ENCODE measurements around the gene PARD3B. TPM values are rescaled to one million over a fixed set of nuclear protein-coding genes. Genes with fewer than 3 reads are reported as not detected.

PARD3B gene
- polyA plus RNA-seq, 3 donors = 2.0 to 13.6 (median 5.0) TPM

GRCh38 chr2:205073433-205074020 is 528.3 kb downstream of the PARD3B start:
- 71 to 94% (median 72%) methylated on average over 2 of the region's 2 CpGs for WGBS, 3 donors
- H3K27ac ChIP-seq (ENCODE audit: low read depth, low read length) = no peak overlapping the region

DNA sequence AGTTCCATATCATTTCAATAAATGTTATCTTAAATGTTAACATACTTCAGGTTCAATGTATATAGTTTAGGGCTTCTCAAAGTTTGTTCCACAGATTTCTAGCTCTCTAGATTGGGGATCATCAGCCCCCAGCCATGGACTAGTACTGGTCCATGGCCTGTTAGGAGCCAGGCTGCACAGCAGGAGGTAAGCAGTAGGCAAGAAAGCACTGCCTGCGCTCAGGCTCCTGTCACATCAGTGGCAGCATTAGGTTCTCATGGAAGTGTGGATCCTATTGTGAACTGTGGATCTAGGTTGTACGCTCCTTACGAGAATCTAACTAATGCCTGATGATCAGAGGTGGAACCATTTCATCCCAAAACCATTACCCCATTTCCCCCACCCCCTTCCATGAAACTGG is 531.1 kb downstream of the PARD3B start:
- WGBS, 3 donors = 95 to 100% (median 100%) methylated on average over 3 of the region's 3 CpGs

DNA sequence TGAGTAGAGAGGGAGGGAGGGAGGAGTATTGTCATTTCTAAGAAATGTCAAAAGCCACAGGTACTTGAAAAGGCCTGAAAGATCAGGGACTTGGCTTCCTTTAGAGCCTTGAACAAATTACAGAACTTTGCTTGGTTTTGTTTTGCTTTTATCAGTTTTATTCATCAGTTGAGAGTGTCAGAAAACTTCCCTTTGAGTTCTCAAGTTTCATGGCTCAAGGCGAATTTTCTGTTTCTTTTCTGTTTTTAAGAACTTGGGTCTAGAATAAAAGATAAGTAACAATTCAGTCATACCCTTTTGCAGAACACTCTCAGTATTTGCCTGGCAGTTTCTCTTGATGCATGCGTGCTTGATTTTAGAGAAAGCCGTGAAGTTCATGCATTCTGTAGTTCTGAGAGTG is 531.9 kb downstream of the PARD3B start:
- WGBS, 3 donors = 52 to 85% (median 56%) methylated on average over 3 of the region's 3 CpGs
- H3K27ac ChIP-seq (ENCODE audit: low read depth, low read length) = no peak overlapping the region

More for the DNA sequence above, 531.1 kb downstream of the PARD3B start:
- no peak overlapping the region for H3K27ac ChIP-seq (ENCODE audit: low read depth, low read length)

GRCh38 chr2:205078762-205079161 is 533.5 kb downstream of the PARD3B start:
- H3K27ac ChIP-seq (ENCODE audit: low read depth, low read length) = no peak overlapping the region
- WGBS, 3 donors = 95 to 98% (median 97%) methylated on average over 6 of the region's 6 CpGs

DNA sequence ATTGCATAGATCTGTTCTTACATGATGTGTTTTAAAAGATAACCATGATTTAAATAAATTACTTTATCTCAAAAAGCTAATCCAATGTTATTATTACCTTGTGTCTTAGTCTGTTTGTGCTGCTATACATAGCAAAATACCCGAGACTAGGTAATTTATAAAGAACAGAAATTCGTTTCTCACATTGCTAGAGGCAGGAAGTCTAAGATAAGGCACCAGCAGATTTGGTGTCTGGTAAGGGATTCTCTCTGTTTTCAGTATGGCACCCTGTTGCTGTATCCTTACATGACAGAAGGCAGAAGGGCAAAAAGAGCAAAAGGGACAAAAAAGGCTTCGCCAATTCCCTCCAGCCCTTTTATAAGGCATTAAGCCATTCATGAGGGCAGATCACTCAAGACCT is 533.9 kb downstream of the PARD3B start:
- H3K27ac ChIP-seq (ENCODE audit: low read depth, low read length) = no peak overlapping the region
- 89 to 91% (median 90%) methylated on average over 3 of the region's 3 CpGs for WGBS, 3 donors

DNA sequence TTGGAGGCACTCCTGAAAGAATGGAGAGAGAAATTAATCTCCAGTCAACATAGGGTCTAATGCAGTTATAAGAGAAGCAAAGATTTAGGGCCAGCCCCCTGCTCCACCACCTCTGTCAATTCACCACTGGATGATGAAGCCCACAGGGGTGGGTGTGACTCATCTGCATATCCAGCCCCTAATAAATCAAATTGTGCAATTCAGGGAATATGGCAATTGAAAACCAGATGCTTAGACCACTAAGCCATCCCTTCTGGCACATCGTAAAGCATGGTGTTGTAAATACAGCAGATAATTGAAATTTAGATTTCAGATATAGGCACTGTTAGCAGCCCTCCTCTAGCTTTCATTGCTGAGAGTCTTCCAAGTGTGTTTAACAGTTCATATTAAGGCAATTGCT is 541.4 kb downstream of the PARD3B start:
- 85 to 97% (median 90%) methylated on average over 1 of the region's 1 CpG for WGBS, 3 donors

DNA sequence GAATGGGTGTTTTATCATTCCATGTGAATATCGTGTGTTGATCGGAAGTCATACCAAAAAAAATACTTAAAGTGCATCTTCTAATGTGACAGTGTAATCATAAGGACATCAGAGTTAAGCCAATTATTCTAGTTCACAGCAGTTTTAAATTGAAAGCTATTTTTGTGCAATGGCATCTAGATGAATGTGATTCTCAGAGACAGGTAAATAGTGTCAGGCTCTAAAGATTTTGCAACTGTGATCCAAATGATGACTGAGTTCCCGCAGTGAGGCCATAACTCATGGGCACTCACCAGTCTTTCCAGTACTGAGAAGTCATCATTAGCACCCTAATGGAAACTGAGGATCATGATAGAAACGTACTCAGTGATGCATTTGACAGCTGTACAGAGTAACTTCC is 542.6 kb downstream of the PARD3B start:
- WGBS, 3 donors = 91 to 94% (median 93%) methylated on average over 4 of the region's 4 CpGs
- no peak overlapping the region for H3K27ac ChIP-seq (ENCODE audit: low read depth, low read length)

More for the DNA sequence above, 541.4 kb downstream of the PARD3B start:
- no peak overlapping the region for H3K27ac ChIP-seq (ENCODE audit: low read depth, low read length)

DNA sequence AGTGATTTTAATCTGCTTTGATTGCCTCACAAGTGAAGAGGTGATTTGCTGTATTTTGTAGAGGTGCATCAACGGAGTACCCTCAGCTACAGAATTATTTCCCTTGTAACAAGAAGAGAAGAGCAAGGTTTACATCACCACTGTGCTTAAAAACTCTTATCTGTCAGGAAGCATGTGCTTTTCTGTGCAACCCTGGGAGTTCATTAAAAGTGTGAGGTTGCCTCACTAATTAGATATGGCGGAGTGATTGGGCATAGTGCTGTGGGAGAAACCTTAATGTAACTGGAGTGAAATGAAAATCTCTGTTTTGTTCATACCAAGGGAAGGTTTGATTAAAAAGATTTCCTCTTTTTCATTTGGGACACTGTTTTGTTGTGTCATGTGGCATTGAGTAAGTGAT is 544.7 kb downstream of the PARD3B start:
- 72 to 95% (median 83%) methylated on average over 2 of the region's 2 CpGs for WGBS, 3 donors

GRCh38 chr2:205091411-205091810 is 546.1 kb downstream of the PARD3B start:
- no peak overlapping the region for H3K27ac ChIP-seq (ENCODE audit: low read depth, low read length)
- WGBS, 3 donors = 93 to 96% (median 93%) methylated on average over 3 of the region's 3 CpGs

More for the DNA sequence above, 544.7 kb downstream of the PARD3B start:
- H3K27ac ChIP-seq (ENCODE audit: low read depth, low read length) = no peak overlapping the region

GRCh38 chr2:205094031-205094430 is 548.8 kb downstream of the PARD3B start:
- H3K27ac ChIP-seq (ENCODE audit: low read depth, low read length) = no peak overlapping the region
- 90 to 96% (median 94%) methylated on average over 3 of the region's 3 CpGs for WGBS, 3 donors

GRCh38 chr2:205103699-205104098 is 558.4 kb downstream of the PARD3B start:
- 85 to 100% (median 93%) methylated on average over 2 of the region's 2 CpGs for WGBS, 3 donors
- no peak overlapping the region for H3K27ac ChIP-seq (ENCODE audit: low read depth, low read length)

DNA sequence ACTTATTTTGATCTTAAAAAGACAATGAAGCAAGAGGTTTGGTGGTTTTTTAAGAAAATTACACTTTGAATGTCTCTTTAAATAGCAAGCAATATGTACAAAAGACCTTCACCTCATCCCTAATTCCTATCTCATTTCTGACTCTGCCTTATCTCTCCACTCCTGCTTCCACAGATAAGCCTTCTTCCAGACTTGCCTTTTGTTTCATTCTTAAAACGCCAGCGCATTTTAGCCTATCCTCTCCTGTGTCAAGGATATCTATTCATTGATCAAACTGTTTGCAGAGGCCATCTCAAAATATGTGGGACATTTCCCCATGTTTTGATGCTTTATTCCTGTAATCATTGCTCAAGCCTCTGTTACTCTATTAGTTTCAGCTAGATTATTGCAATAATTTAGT is 562.5 kb downstream of the PARD3B start:
- 74 to 89% (median 85%) methylated on average over 2 of the region's 2 CpGs for WGBS, 3 donors
- no peak overlapping the region for H3K27ac ChIP-seq (ENCODE audit: low read depth, low read length)

DNA sequence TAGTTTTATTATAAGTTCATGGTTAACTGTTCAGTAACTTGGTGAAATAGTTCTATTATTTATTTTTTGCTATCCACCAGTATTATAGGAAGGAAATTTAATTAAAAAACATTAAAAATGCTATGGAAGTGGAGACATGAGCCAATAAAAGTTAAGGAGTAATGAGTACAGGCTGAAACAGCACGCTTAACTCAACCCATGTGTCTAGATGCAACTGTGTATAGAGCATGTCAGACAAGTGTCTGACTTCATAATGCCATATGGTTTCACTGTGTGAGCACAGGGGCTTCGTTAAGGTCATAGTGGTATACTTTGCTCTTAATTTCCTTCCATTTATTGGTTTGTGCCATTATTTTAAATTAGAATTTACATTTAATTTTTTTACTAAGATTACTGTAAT is 570.2 kb downstream of the PARD3B start:
- H3K27ac ChIP-seq (ENCODE audit: low read depth, low read length) = no peak overlapping the region
- WGBS, 3 donors = 89 to 96% (median 95%) methylated on average over 2 of the region's 2 CpGs

- WGBS, 3 donors = 86 to 98% (median 90%) methylated on average over 2 of the region's 2 CpGs
- H3K27ac ChIP-seq (ENCODE audit: low read depth, low read length) = no peak overlapping the region
These were observed 571.9 kb downstream of the PARD3B start for GRCh38 chr2:205117125-205117524.

DNA sequence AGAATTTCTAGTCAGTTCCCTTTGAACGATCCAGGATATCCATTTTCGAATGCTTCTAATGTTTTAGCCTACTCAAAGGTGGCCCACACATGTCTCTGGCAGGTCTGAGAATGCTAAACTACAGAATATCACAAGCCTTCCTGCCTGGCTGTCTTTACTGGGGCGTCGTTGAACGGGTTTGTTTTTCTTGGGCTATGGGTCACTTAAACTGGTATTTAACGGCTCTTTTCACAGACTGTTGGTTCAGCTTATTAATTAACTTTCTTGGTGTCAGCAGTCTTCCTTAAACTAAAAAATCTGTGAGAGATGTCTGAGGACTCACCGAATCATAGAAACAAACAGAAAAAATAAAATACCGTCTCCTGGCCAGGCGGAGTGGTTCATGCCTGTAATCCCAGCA is 573.9 kb downstream of the PARD3B start:
- H3K27ac ChIP-seq (ENCODE audit: low read depth, low read length) = no peak overlapping the region
- 86 to 97% (median 95%) methylated on average over 9 of the region's 9 CpGs for WGBS, 3 donors

- no peak overlapping the region for H3K27ac ChIP-seq (ENCODE audit: low read depth, low read length)
These were observed 583.5 kb downstream of the PARD3B start for GRCh38 chr2:205128726-205129125.

- no peak overlapping the region for H3K27ac ChIP-seq (ENCODE audit: low read depth, low read length)
- 41 to 67% (median 54%) methylated on average over 5 of the region's 5 CpGs for WGBS, 3 donors
These were observed 584.3 kb downstream of the PARD3B start for GRCh38 chr2:205129531-205129930.

DNA sequence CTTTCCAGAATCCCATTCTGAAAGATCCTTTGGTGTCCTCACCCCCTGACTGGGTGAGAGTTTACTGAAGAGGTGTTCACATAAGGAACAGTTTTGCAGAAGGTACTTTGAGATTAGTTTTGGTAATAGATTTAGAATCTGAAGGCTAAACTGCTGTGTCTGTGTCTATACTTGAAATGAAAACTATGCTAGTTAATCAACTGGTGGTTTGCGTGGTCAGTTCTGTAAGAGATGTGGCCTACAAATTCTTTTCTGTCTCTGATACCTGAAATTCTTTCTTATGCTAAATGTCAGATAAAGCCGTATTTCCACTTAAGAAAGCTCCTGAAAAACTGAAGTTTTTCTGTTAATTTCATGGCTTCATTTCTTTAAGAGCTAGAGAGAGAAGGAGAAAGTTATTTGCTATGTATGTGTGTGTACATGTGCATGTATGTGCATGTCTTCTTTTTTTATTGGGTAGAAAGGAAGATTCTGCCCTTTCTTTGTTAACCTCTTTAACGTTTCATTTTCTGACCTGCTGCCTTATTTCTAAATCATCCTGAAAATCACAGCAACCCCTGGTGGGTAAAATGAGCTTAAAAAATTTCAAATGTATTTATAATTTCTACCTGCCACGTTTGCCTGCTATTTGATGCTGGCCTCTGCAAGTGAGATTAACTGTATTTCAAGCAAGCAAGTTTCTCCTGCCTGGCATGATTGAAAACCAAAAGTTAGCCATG is 585.0 kb downstream of the PARD3B start:
- no peak overlapping the region for H3K27ac ChIP-seq (ENCODE audit: low read depth, low read length)
- WGBS, 3 donors = 79 to 83% (median 83%) methylated on average over 4 of the region's 4 CpGs

DNA sequence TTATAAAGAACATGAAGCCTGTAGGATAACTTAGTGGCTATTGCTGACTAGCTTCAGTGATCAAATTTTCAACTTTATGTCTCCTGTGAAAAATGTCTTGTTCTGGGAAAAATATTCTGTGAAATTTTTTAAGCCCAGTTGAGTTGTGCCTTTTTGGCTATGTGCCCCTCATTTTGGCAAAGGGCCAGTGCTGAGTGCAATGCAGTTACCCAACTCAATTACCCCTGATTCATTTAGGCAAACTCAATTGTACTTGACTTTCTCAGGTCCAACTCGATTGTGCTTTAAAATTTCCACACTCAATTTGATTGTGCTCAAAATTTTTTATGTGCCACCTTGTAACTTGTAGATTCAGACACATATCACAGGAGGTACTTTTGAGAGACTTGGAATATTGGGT is 588.3 kb downstream of the PARD3B start:
- no peak overlapping the region for H3K27ac ChIP-seq (ENCODE audit: low read depth, low read length)
- WGBS, 3 donors = 68 to 78% (median 78%) methylated on average over 1 of the region's 1 CpG

DNA sequence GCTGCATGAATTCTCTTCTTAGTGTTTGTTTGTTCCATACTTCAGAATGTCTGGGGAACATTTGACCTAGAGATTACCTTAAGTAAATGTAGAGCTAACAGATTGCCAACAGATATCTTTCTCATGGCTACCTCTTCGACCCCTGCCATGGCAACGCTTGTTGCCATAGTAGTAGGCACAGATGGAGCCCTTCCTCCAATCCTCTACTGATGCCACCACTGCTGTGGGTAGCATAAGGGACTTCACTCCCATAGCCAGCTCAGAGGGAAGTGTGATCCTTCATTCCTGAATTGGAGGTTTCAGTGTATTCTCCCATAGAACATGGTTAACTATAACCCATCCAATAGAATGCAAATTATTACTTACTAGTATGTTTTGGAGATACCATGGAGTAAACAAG is 593.5 kb downstream of the PARD3B start:
- WGBS, 3 donors = 85 to 96% (median 95%) methylated on average over 2 of the region's 2 CpGs
- H3K27ac ChIP-seq (ENCODE audit: low read depth, low read length) = no peak overlapping the region

All from adipose tissue (tissue), 3 donors.